Astrocyte of the cerebellum (primary cell): Measurements from ENCODE around the gene ACTN2.

Experiments used
- DNase-seq: peaks from one replicate; pipeline ENCODE4 v3.0.0-alpha.2; 2011; ENCODE audit warnings: low read depth
- H3K4me3 ChIP-seq: 2 replicates; pipeline ENCODE4 v1.5.1; 2011; ENCODE audit warnings: mild to moderate bottlenecking, low read depth, low read length, moderate library complexity
- CTCF ChIP-seq: IDR thresholded peaks from 2 replicates; pipeline ENCODE4 v1.5.1; 2012; ENCODE audit warnings: low read length, low read depth, moderate library complexity, mild to moderate bottlenecking; ENCODE audit errors: missing control alignments
- in situ Hi-C: cut with HindIII; loops from 2 replicates; pipeline ENCODE4 v1.10.0; 2017; ENCODE audit warnings: low sequenced_read_pairs

ACTN2 gene

GRCh38 chr1:236751385-236751784 is 65.1 kb downstream of the ACTN2 start:
- in situ Hi-C loops, result no loop called here
- DNase-seq, result no peak
- no peak overlapping the region for H3K4me3 ChIP-seq
- TF ChIP-seq CTCF, result no peak

GRCh38 chr1:236751935-236752334 is 65.6 kb downstream of the ACTN2 start:
- no peak for DNase-seq
- in situ Hi-C loops, result no loop called here

GRCh38 chr1:236753516-236753915 is 67.2 kb downstream of the ACTN2 start:
- in situ Hi-C loops, result no loop called here
- no peak overlapping the region for H3K4me3 ChIP-seq
- no peak for DNase-seq
- peak; percentile 33 for TF ChIP-seq CTCF

More at GRCh38 chr1:236751935-236752334, 65.6 kb downstream of the ACTN2 start:
- no peak for TF ChIP-seq CTCF
- H3K4me3 ChIP-seq, result no peak overlapping the region

- TF ChIP-seq CTCF, result no peak
- H3K4me3 ChIP-seq, result no peak overlapping the region
- in situ Hi-C loops, result no loop called here
- no peak for DNase-seq
Observed at GRCh38 chr1:236753964-236754363, 67.7 kb downstream of the ACTN2 start.

- in situ Hi-C loops, result no loop called here
Observed at GRCh38 chr1:236754525-236755210, 68.4 kb downstream of the ACTN2 start.

GRCh38 chr1:236757640-236758039 is 71.3 kb downstream of the ACTN2 start:
- TF ChIP-seq CTCF, result no peak
- in situ Hi-C loops, result no loop called here
- H3K4me3 ChIP-seq, result no peak overlapping the region
- no peak for DNase-seq

More at GRCh38 chr1:236754525-236755210, 68.4 kb downstream of the ACTN2 start:
- no peak for DNase-seq
- H3K4me3 ChIP-seq, result no peak overlapping the region
- no peak for TF ChIP-seq CTCF
